Cardiac muscle cell (in vitro differentiated cells and primary cell): ENCODE measurements around the gene DHFR. TPM values are rescaled to one million over a fixed set of nuclear protein-coding genes. Genes with fewer than 3 reads are reported as not detected.
"Not testable (repeated sequence)": the region's sequence is repeated elsewhere in the genome, so short reads cannot be mapped to it uniquely, and the experiment has no call there.

Experiments
- DNase-seq, 2 donors: peaks; one replicate each; pipeline versions ENCODE4 v3.0.0 to v3.0.0-alpha.2; 2010 to 2017; ENCODE audit warnings: low read depth in 1 of 2, low spot score in 1 of 2
- H3K27ac ChIP-seq: fragments of 200-600 bp; sonication (generic); 2 replicates; pipeline ENCODE4 v1.5.1; 2016
- H3K27me3 ChIP-seq: fragments of 200-600 bp; sonication (generic); 2 replicates; pipeline ENCODE4 v1.6.0; 2016; ENCODE audit warnings: control low read depth
- H3K36me3 ChIP-seq: fragments of 200-600 bp; sonication (generic); 2 replicates; pipeline ENCODE4 v1.5.1; 2016; ENCODE audit warnings: control low read depth
- H3K4me1 ChIP-seq: fragments of 200-600 bp; sonication (generic); 2 replicates; pipeline ENCODE4 v1.8.1; 2017; ENCODE audit warnings: low read depth, mild to moderate bottlenecking, mixed run types
- H3K4me3 ChIP-seq: fragments of 200-600 bp; sonication (generic); 2 replicates; pipeline ENCODE4 v1.5.1; 2016; ENCODE audit warnings: mild to moderate bottlenecking
- H3K9me3 ChIP-seq: fragments of 200-600 bp; sonication (generic); 2 replicates; pipeline ENCODE4 v1.5.1; 2017; ENCODE audit warnings: low read depth, mild to moderate bottlenecking, control low read depth
- polyA plus RNA-seq: library from polyadenylated mRNA; unstranded; fragments of >200 nt; fragmentation: Nextera tagmentation; extraction: Ambion mirVana; gene quantifications from 2 replicates; pipeline ENCODE4 v1.2.1, GENCODE V29; 2016
- total RNA-seq: library from RNA; depleted of rRNA; stranded (reverse); fragments of >200 nt; gene quantifications from 2 replicates; pipeline ENCODE4 v1.2.3, GENCODE V29; 2016
- TF ChIP-seq, protein P1 (sequence below): IDR thresholded peaks from 2 replicates; pipeline ENCODE4 v1.5.1; 2012; ENCODE audit warnings: low read depth, mild to moderate bottlenecking, low read length

DHFR gene
- total and polyA plus RNA-seq, 2 experiments from 2014 or later: 37.3 to 41.7 TPM

DNA sequence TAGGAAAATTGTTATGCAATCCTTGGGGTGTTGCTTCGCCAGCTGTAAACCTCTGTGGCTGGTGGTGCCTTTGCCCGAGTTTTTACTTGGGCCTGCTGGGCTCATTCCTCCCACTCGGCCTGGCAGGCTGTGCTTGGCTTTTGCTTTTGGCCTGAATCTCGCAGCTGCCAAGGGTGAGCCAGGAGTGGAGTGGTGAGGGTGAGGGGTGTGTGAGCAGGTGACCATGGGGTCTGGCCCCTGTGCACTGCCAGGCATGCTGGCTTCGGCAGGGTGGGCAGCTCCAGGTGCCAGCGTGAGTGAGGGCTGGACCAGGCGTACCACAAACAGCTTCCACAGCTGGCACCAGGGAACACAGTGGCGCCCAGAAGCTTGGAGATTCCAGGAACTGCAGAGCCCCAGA, 12.6 kb upstream of the DHFR start:
- Histone ChIP-seq H3K27me3 (no peaks in the 10 kb centered on the region), H3K4me3 (no peak overlapping the region), H3K9me3 (no peaks in the 10 kb centered on the region), H3K4me1 (no peaks in the 10 kb centered on the region), H3K27ac (peak overlapping the region; percentile 19), H3K36me3 (peaks cover 21% of the 10 kb centered on the region)
- TF ChIP-seq, protein P1, sequence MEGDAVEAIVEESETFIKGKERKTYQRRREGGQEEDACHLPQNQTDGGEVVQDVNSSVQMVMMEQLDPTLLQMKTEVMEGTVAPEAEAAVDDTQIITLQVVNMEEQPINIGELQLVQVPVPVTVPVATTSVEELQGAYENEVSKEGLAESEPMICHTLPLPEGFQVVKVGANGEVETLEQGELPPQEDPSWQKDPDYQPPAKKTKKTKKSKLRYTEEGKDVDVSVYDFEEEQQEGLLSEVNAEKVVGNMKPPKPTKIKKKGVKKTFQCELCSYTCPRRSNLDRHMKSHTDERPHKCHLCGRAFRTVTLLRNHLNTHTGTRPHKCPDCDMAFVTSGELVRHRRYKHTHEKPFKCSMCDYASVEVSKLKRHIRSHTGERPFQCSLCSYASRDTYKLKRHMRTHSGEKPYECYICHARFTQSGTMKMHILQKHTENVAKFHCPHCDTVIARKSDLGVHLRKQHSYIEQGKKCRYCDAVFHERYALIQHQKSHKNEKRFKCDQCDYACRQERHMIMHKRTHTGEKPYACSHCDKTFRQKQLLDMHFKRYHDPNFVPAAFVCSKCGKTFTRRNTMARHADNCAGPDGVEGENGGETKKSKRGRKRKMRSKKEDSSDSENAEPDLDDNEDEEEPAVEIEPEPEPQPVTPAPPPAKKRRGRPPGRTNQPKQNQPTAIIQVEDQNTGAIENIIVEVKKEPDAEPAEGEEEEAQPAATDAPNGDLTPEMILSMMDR: no peak
- DNase-seq: no peak

GRCh38 chr5:80665057-80665456, 10.3 kb upstream of the DHFR start:
- no peak for DNase-seq
- Histone ChIP-seq H3K4me3 (no peak overlapping the region), H3K27me3 (no peaks in the 10 kb centered on the region), H3K9me3 (no peaks in the 10 kb centered on the region), H3K4me1 (no peaks in the 10 kb centered on the region), H3K36me3 (peaks cover 34% of the 10 kb centered on the region), H3K27ac (no peak overlapping the region)
- TF ChIP-seq, protein P1: no peak

- H3K4me1 ChIP-seq: no peaks in the 10 kb centered on the region
- H3K4me3 ChIP-seq: no peak overlapping the region
- H3K27ac ChIP-seq: no peak overlapping the region
- H3K27me3 ChIP-seq: no peaks in the 10 kb centered on the region
- TF ChIP-seq, protein P1: no peak
- DNase-seq: no peak
- H3K36me3 ChIP-seq: peaks cover 48% of the 10 kb centered on the region
- H3K9me3 ChIP-seq: no peaks in the 10 kb centered on the region
These were observed 7.3 kb upstream of the DHFR start for GRCh38 chr5:80662108-80662507.

GRCh38 chr5:80660661-80661060, 5.9 kb upstream of the DHFR start:
- not testable (repeated sequence) for H3K27me3 ChIP-seq, H3K27ac ChIP-seq, H3K4me3 ChIP-seq, H3K9me3 ChIP-seq, DNase-seq, H3K4me1 ChIP-seq
- H3K36me3 ChIP-seq: peaks cover 35% of the 10 kb centered on the region

DNA sequence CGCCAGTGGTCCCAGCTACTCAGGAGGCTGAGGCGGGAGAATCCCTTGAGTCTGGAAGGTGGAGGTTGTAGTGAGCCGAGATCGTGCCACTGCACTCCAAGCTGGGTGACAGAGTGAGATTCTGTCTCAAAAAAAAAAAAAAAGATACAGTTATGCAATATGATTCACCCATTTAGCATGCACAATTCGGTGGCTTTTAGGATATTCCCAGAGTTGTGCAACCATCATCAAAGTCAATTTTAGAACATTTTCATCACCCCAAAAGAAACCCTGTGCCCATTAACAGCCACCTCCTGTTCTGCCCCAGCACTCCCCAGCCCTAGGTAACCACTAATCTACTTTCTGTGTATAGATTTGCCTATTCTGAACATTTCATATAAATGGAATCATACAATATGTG, 4.3 kb upstream of the DHFR start:
- Histone ChIP-seq H3K27ac (no peak overlapping the region), H3K9me3 (no peaks in the 10 kb centered on the region), H3K27me3 (no peaks in the 10 kb centered on the region), H3K4me1 (peaks cover 7% of the 10 kb centered on the region), H3K36me3 (peaks cover 29% of the 10 kb centered on the region), H3K4me3 (no peak overlapping the region)
- TF ChIP-seq, protein P1: no peak
- DNase-seq: peak in 1 of 2 donors; percentile 36

- Histone ChIP-seq H3K9me3 (no peaks in the 10 kb centered on the region), H3K27me3 (no peaks in the 10 kb centered on the region), H3K4me1 (peaks cover 15% of the 10 kb centered on the region), H3K36me3 (peaks cover 21% of the 10 kb centered on the region), H3K27ac (no peak overlapping the region), H3K4me3 (no peak overlapping the region)
- DNase-seq: no peak
- TF ChIP-seq, protein P1: no peak
These were observed 1.6 kb upstream of the DHFR start for GRCh38 chr5:80656425-80656824.
